Spleen (tissue), 11 donors: ENCODE results near the gene AHRR. TPM values are rescaled to one million over a fixed set of nuclear protein-coding genes. Genes with fewer than 3 reads are reported as not detected.

Experiments
- DNase-seq: peaks from one replicate; pipeline ENCODE4 v3.0.0-alpha.2; 2020
- H3K27ac ChIP-seq, 8 donors: fragments of 200-600 bp; sonication (generic) in 7 of 8; 1 replicate in 4 of 8; 2 replicates in 4 of 8; pipeline versions ENCODE4 v1.5.0 to v1.8.0; 2016 to 2021; ENCODE audit warnings: inconsistent platforms in 4 of 8, mild to moderate bottlenecking in 4 of 8, moderate library complexity in 1 of 8
- H3K27me3 ChIP-seq, 7 donors: fragments of 200-600 bp; sonication (generic) in 6 of 7; replicated peaks in 1 of 7; 1 replicate in 4 of 7; 2 replicates in 3 of 7; pipeline versions ENCODE4 v1.5.0 to v1.8.0; 2016 to 2021; ENCODE audit warnings: inconsistent platforms in 3 of 7, mild to moderate bottlenecking in 1 of 7
- H3K36me3 ChIP-seq, 6 donors: fragments of 200-600 bp; sonication (generic) in 5 of 6; 1 replicate in 4 of 6; 2 replicates in 2 of 6; pipeline versions ENCODE4 v1.5.0 to v1.8.0; 2016 to 2021; ENCODE audit warnings: inconsistent platforms in 2 of 6
- H3K4me1 ChIP-seq, 6 donors: fragments of 200-600 bp; sonication (generic) in 5 of 6; 1 replicate in 3 of 6; 2 replicates in 3 of 6; pipeline versions ENCODE4 v1.5.0 to v1.8.0; 2016 to 2021; ENCODE audit warnings: inconsistent platforms in 3 of 6
- H3K4me3 ChIP-seq, 8 donors: fragments of 200-600 bp; sonication (generic) in 7 of 8; 1 replicate in 4 of 8; 2 replicates in 4 of 8; pipeline versions ENCODE4 v1.5.0 to v1.8.0; 2016 to 2021; ENCODE audit warnings: inconsistent platforms in 4 of 8, mild to moderate bottlenecking in 4 of 8, moderate library complexity in 2 of 8
- H3K9me3 ChIP-seq, 8 donors: fragments of 200-600 bp; sonication (generic) in 7 of 8; 1 replicate in 4 of 8; 2 replicates in 4 of 8; pipeline versions ENCODE4 v1.5.0 to v1.8.0; 2016 to 2021; ENCODE audit warnings: inconsistent platforms in 4 of 8
- POLR2A ChIP-seq, 3 donors: fragments of 450-650 bp; IDR thresholded peaks; one replicate each; pipeline ENCODE4 v1.5.1; 2017; ENCODE audit warnings: antibody characterized with exemption in 3 of 3, mild to moderate bottlenecking in 1 of 3
- POLR2AphosphoS5 ChIP-seq, 3 donors: sonication (generic); formaldehyde crosslinking; IDR thresholded peaks; one replicate each; pipeline ENCODE4 v1.5.1; 2017; ENCODE audit warnings: antibody characterized with exemption in 3 of 3
- WGBS, 5 donors: extraction: QIAGEN DNeasy Blood & Tissue Kit in 3 of 5; methylation state at CpG; one replicate each; pipeline versions ENCODE4 v1.1.5 to v1.1.7; 2013 to 2018; 5-methylcytosine and 5-hydroxymethylcytosine counted together
- intact Hi-C: fragments of 100-400 bp; cut with DNase I; formaldehyde crosslinking; loops from one replicate; pipeline ENCODE4 v1.15.0; 2023; ENCODE audit warnings: low total_unique reads
- polyA plus RNA-seq, 3 donors: library from polyadenylated mRNA; stranded (reverse); fragments of 200-250 nt; gene quantifications; one replicate each; pipeline ENCODE4 v1.2.1, GENCODE V29; 2013
- total RNA-seq, 7 donors: library from RNA; depleted of rRNA in 3 of 7; stranded (reverse); fragments of >200 nt in 3 of 7; fragmentation: NEBNext Ultra II Directional in 4 of 7; extraction: Animal tissue kit (Norgen Biotek cat#: 25700) in 4 of 7; gene quantifications; one replicate each; pipeline versions ENCODE4 v1.1.0 to v1.2.1, GENCODE V29; 2016 to 2021
- TF ChIP-seq, protein P1 (sequence below), 11 experiments: fragments of 200-600 bp in 7 of 11; fragments of 450-650 bp in 4 of 11; sonication (generic) in 4 of 11; IDR thresholded peaks in 8 of 11; conservative IDR thresholded peaks in 3 of 11; 1 replicate in 7 of 11; 2 replicates in 4 of 11; pipeline versions ENCODE4 v1.4.0 to v1.8.0; 2016 to 2021; ENCODE audit warnings: antibody characterized with exemption in 11 of 11, inconsistent platforms in 4 of 11, mild to moderate bottlenecking in 1 of 11
- donor health status: healthy with polysubstance abuse.
- donor health status: DM: no; HTN: no; CAD: no; lungs with moderate emphysema.
- donor health status: DM: no; HTN: no; CAD: no.
- donor health status: Bipolar disorder and iron deficiency.
- donor health status: healthy.
- donor health status: DM: no; HTN: no; CAD: no.
- donor health status: DM: yes; HTN: yes; CAD: no.

Gene AHRR
- total and polyA plus RNA-seq, 10 donors, result 0.96 to 28.5 (median 13.2) TPM

DNA sequence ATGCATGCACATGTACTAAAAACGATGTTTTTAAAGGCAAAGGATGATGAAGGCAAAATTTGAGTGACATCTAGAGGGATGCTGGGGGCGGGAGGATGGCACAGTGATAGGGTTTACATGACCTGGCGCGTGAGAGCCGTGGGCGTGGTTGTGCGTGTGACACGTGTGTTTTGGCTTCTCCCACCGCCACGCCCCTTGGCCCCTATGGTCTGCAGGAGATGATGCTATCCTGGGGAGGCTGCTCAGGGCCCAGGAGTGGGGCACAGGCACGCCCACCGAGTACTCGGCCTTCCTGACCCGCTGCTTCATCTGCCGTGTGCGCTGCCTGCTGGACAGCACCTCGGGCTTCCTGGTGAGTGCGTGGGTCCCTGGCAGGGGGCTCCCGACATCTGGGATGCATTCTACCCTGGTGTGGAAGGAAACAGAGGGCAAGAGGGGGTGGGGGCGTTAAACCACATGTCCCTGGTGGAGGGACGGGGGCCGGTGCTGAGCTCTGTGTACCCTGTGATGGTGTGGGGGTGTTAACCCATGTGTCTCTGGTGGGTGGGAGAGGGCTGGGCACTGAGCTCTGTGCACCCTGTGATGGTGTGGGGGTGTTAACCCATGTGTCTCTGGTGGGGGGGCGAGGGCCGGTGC lies 102.2 kb downstream of the AHRR start:
- Histone ChIP-seq H3K9me3 (no peaks in the 10 kb centered on the region), H3K27me3 (peaks cover 0 to 3% (median 0%) of the 10 kb centered on the region in 7 donors), H3K27ac (no peak overlapping the region), H3K4me3 (no peak overlapping the region), H3K4me1 (peaks cover 0 to 10% (median 4%) of the 10 kb centered on the region in 6 donors), H3K36me3 (peaks cover 0 to 16% (median 0%) of the 10 kb centered on the region in 6 donors)
- intact Hi-C loops, result no loop called here
- no peak for DNase-seq
- TF ChIP-seq POLR2AphosphoS5 (IDR thresholded peaks at IDR 0.05) (no peak), POLR2A (IDR thresholded peaks at IDR 0.05) (no peak)
- WGBS, 5 donors, result 72 to 83% (median 79%) methylated on average over 20 to 24 of the region's 24 CpGs

DNA sequence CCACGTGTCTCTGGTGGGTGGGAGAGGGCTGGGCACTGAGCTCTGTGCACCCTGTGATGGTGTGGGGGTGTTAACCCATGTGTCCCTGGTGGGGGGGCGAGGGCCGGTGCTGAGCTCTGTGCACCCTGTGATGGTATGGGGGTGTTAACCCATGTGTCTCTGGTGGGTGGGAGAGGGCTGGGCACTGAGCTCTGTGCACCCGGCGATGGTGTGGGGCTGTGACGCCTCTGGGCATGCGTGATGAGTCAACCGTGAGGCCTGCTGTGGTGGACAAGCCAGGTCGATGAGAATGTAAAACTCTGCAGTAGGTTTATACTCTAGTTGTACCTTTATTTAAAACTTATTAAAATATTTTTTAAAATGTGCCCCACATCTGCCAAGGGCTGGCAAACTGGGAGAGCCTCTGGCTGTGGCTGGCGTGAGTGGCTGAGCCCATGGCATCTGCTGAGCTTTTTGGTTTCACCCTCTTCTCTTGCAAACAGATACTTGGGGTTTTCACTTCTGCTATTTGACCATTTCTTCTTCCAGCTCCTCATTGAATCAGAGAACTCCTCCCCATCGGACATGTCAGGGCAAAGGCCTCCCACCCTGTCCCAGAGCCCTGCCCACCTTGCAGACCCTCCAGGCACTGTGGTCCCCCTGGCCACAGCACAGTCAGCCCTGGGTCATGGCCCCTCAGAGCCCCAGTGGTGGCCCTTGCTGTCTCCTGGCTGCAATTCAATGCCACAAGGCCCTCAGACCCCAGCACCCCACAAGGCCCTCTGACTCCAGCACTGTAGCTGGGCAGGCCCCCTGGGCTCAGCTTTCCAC lies 103.0 kb downstream of the AHRR start:
- no peaks in the 10 kb centered on the region for H3K9me3 ChIP-seq
- peaks cover 0 to 10% (median 4%) of the 10 kb centered on the region in 6 donors for H3K4me1 ChIP-seq
- peak overlapping the region in 1 of 8 donors; percentile 28 for H3K27ac ChIP-seq
- H3K36me3 ChIP-seq, result peaks cover 0 to 16% (median 0%) of the 10 kb centered on the region in 6 donors
- intact Hi-C loops, result no loop called here
- WGBS, 5 donors, result 54 to 78% (median 72%) methylated on average over 9 to 11 of the region's 11 CpGs
- peak; percentile 74 for DNase-seq
- H3K4me3 ChIP-seq, result no peak overlapping the region
- H3K27me3 ChIP-seq, result peaks cover 0 to 3% (median 0%) of the 10 kb centered on the region in 7 donors
- no peak for TF ChIP-seq POLR2A (IDR thresholded peaks at IDR 0.05)
- TF ChIP-seq, protein P1, sequence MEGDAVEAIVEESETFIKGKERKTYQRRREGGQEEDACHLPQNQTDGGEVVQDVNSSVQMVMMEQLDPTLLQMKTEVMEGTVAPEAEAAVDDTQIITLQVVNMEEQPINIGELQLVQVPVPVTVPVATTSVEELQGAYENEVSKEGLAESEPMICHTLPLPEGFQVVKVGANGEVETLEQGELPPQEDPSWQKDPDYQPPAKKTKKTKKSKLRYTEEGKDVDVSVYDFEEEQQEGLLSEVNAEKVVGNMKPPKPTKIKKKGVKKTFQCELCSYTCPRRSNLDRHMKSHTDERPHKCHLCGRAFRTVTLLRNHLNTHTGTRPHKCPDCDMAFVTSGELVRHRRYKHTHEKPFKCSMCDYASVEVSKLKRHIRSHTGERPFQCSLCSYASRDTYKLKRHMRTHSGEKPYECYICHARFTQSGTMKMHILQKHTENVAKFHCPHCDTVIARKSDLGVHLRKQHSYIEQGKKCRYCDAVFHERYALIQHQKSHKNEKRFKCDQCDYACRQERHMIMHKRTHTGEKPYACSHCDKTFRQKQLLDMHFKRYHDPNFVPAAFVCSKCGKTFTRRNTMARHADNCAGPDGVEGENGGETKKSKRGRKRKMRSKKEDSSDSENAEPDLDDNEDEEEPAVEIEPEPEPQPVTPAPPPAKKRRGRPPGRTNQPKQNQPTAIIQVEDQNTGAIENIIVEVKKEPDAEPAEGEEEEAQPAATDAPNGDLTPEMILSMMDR (IDR thresholded peaks at IDR 0.05 in 8 of 11, conservative IDR thresholded peaks at IDR 0.05 in 3 of 11), result no peak
- TF ChIP-seq POLR2AphosphoS5 (IDR thresholded peaks at IDR 0.05), result no peak

DNA sequence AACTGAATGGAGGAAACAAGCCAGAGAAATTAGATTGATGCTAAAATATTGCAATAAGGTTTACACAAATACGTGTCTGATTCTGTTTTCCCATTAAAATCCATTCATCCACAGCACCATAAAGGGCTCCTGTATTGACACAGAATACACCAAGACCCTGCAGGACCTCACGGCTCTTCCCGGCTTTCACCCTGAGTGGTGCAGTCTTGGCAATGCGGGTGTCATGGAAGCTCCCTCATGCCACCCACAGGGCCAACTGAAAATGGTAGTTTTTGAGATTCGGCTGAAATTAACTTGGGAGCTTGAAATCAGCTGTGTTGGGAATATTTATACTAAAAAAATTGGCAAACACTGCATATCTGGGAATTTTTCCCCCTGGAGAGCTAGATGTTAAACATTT lies 104.2 kb downstream of the AHRR start:
- no peak overlapping the region for H3K4me3 ChIP-seq
- H3K4me1 ChIP-seq, result peaks cover 0 to 10% (median 4%) of the 10 kb centered on the region in 6 donors
- intact Hi-C loops, result no loop called here
- WGBS, 5 donors, result 26 to 46% (median 37%) methylated on average over 5 of the region's 5 CpGs
- H3K27me3 ChIP-seq, result peaks cover 0 to 3% (median 0%) of the 10 kb centered on the region in 7 donors
- DNase-seq, result no peak
- H3K36me3 ChIP-seq, result peaks cover 0 to 24% (median 0%) of the 10 kb centered on the region in 6 donors
- no peaks in the 10 kb centered on the region for H3K9me3 ChIP-seq
- H3K27ac ChIP-seq, result no peak overlapping the region
- TF ChIP-seq POLR2AphosphoS5 (IDR thresholded peaks at IDR 0.05) (no peak), POLR2A (IDR thresholded peaks at IDR 0.05) (no peak)
- TF ChIP-seq, protein P1 (IDR thresholded peaks at IDR 0.05 in 8 of 11, conservative IDR thresholded peaks at IDR 0.05 in 3 of 11), result peak in 1 of 11 experiments; percentile 8

DNA sequence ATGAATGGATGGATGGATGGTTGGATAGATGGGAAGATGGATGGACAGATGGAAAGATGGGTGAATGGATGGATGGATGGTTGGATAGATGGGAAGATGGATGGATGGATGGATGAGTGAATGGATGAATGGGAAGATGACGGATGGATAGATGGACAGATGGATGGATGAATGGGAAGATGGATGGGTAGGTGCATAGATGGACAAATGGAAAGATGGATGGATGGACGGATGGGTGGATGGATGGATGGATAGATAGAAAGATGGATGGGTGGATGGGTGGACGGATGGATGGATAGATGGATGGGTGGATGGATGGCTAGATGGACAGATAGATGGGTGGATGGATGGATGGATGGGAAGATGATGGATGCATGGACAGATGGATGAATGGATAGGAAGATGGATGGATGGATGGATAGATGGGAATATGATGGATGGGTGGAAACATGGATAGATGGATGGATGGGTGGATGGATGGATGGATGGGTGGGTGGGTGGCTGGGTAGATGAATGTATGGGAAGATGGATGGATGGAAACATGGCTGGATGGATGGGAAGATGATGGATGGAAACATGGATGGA lies 105.0 kb downstream of the AHRR start:
- Histone ChIP-seq H3K36me3 (peaks cover 0 to 24% (median 0%) of the 10 kb centered on the region in 6 donors), H3K4me1 (peaks cover 0 to 10% (median 4%) of the 10 kb centered on the region in 6 donors), H3K9me3 (no peaks in the 10 kb centered on the region), H3K27ac (no peak overlapping the region), H3K4me3 (no peak overlapping the region), H3K27me3 (peaks cover 0 to 3% (median 0%) of the 10 kb centered on the region in 7 donors)
- 71 to 84% (median 79%) methylated on average over 3 of the region's 3 CpGs for WGBS, 5 donors
- TF ChIP-seq POLR2A (IDR thresholded peaks at IDR 0.05), result no peak
- TF ChIP-seq, protein P1 (IDR thresholded peaks at IDR 0.05 in 8 of 11, conservative IDR thresholded peaks at IDR 0.05 in 3 of 11), result no peak
- TF ChIP-seq POLR2AphosphoS5 (IDR thresholded peaks at IDR 0.05), result no peak
- no peak for DNase-seq
- intact Hi-C loops, result no loop called here
